ENCODE measurements around the gene HACD2. TPM values are rescaled to one million over a fixed set of nuclear protein-coding genes. Genes with fewer than 3 reads are reported as not detected.

HACD2 gene
- total RNA-seq, 1 experiment from 2014 or later: 43.0 TPM

DNA sequence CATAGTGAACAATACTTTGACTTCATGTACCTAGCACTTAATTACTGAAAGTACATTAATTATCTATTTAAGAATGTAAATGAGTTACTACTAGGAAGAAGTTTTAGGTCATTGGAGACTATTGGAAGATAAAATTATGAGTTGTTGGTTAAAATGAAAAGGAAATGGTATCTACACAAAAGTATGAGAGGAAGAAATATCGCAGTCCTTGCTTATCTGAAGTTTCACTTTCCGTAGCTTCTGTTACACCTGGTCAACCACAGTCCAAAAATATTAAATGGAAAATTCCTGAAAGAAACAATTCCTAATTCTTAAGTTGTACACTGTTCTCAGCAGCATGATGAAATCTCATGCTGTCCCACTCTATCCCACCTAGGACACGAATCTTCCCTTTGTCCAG lies 57.8 kb downstream of the HACD2 start:
- TF ChIP-seq JUND (IDR thresholded peaks at IDR 0.05) (no peak), EZH2 (IDR thresholded peaks at IDR 0.05) (no peak), POLR2A (IDR thresholded peaks at IDR 0.05; ENCODE audit: borderline replicate concordance, extremely low read depth, insufficient read depth, insufficient read length) (no peak), CEBPB (IDR thresholded peaks at IDR 0.05; ENCODE audit: low read depth) (no peak), TCF7L2 (IDR thresholded peaks at IDR 0.05; ENCODE audit: borderline replicate concordance, extremely low read depth, insufficient read depth, insufficient read length) (no peak), SRF (IDR thresholded peaks at IDR 0.05; ENCODE audit: low read depth) (no peak), ZFX (IDR thresholded peaks at IDR 0.05) (no peak), EZH2phosphoT487 (IDR thresholded peaks at IDR 0.05; ENCODE audit: borderline replicate concordance) (no peak), CBX3 (IDR thresholded peaks at IDR 0.05; ENCODE audit: low read depth) (no peak), YY1 (IDR thresholded peaks at IDR 0.05; ENCODE audit: extremely low read depth, insufficient replicate concordance, low read depth, low read length) (no peak)
- TF ChIP-seq, protein P1, sequence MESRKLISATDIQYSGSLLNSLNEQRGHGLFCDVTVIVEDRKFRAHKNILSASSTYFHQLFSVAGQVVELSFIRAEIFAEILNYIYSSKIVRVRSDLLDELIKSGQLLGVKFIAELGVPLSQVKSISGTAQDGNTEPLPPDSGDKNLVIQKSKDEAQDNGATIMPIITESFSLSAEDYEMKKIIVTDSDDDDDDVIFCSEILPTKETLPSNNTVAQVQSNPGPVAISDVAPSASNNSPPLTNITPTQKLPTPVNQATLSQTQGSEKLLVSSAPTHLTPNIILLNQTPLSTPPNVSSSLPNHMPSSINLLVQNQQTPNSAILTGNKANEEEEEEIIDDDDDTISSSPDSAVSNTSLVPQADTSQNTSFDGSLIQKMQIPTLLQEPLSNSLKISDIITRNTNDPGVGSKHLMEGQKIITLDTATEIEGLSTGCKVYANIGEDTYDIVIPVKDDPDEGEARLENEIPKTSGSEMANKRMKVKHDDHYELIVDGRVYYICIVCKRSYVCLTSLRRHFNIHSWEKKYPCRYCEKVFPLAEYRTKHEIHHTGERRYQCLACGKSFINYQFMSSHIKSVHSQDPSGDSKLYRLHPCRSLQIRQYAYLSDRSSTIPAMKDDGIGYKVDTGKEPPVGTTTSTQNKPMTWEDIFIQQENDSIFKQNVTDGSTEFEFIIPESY (IDR thresholded peaks at IDR 0.05; ENCODE audit: extremely low read depth, insufficient replicate concordance, low read length): no peak
- Histone ChIP-seq H3K9ac (ENCODE audit: low read length) (no peak overlapping the region), H3K4me1 (ENCODE audit: control insufficient read depth in 1 of 2, insufficient read depth in 2 of 2, low read length in 2 of 2) (no peaks in the 10 kb centered on the region), H3K27me3 (ENCODE audit: insufficient read depth, low read length) (no peaks in the 10 kb centered on the region), H3K4me3 (replicated peaks in 1 of 2; ENCODE audit: low read depth in 1 of 2, low read length in 2 of 2) (no peak overlapping the region), H3K36me3 (ENCODE audit: control insufficient read depth in 1 of 2, insufficient read depth in 2 of 2, low read length in 2 of 2) (peaks cover 5 to 7% of the 10 kb centered on the region in 2 experiments; a peak in 3 of 4 replicates), H3K4me2 (ENCODE audit: low read length) (no peak overlapping the region), H2AFZ (ENCODE audit: low read depth, low read length, poor library complexity, severe bottlenecking) (no peak overlapping the region), H3K9me2 (ENCODE audit: insufficient read depth) (no peaks in the 10 kb centered on the region), H3K79me2 (ENCODE audit: insufficient read depth, low read length) (peaks cover 5% of the 10 kb centered on the region; the same call in 1 of the 2 replicates), H3K9me3 (ENCODE audit: control insufficient read depth in 1 of 2, insufficient read depth in 1 of 2, low read depth in 1 of 2, low read length in 2 of 2) (no peaks in the 10 kb centered on the region), H4K20me1 (ENCODE audit: insufficient read depth) (no peaks in the 10 kb centered on the region), H3K27ac (ENCODE audit: low read depth, low read length) (no peak overlapping the region)
- ATAC-seq (no peak), DNase-seq (ENCODE audit: low read depth, low spot score) (no peak)
- RAD21 ChIA-PET (ENCODE audit: low non-redundant PET in 1 of 2, low total read pairs in 2 of 2, uncharacterized antibody in 2 of 2, unreplicated experiment in 2 of 2): no interaction called here
- CTCF ChIA-PET: no interaction called here
- intact Hi-C loops (cut with micrococcal nuclease): no loop called here
- BruUV-seq (replicated peaks): no TSS peak
- POLR2A ChIA-PET: no interaction called here

Measured in HCT116 (cell line).